GM12801 (cell line): ENCODE data around the gene PPP1R15B.
A peak's percentile ranks its signal among the peaks of the same experiment; 100 is the strongest.

Experiments used
- CTCF ChIP-seq: IDR thresholded peaks from one replicate; pipeline ENCODE4 v1.5.1; 2011; ENCODE audit warnings: control low read depth; ENCODE audit not compliant: insufficient read length; ENCODE audit errors: extremely low read depth

PPP1R15B gene

GRCh38 chr1:204363335-204364114 lies 48.1 kb downstream of the PPP1R15B start:
- peak; percentile 82 for TF ChIP-seq CTCF

- no peak for TF ChIP-seq CTCF
These were observed 48.7 kb downstream of the PPP1R15B start for GRCh38 chr1:204362984-204363334.

- no peak for TF ChIP-seq CTCF
These were observed 49.8 kb downstream of the PPP1R15B start for GRCh38 chr1:204361781-204362180.

- TF ChIP-seq CTCF: no peak
These were observed 50.3 kb downstream of the PPP1R15B start for GRCh38 chr1:204361341-204361771.

- TF ChIP-seq CTCF: no peak
These were observed 51.3 kb downstream of the PPP1R15B start for GRCh38 chr1:204360314-204360713.

- TF ChIP-seq CTCF: no peak
These were observed 52.0 kb downstream of the PPP1R15B start, which contains the start of gene PLEKHA6 for GRCh38 chr1:204359474-204360255. Gene PLEKHA6, minus strand, starts transcription at chr1:204359929. Its CDS starts 86,202 bp downstream, at chr1:204273727.

GRCh38 chr1:204359131-204359473 lies 52.5 kb downstream of the PPP1R15B start:
- TF ChIP-seq CTCF: no peak
